Measurements from ENCODE around the gene HDAC4.

HDAC4 gene

GRCh38 chr2:239310401-239311061 lies 90.3 kb downstream of the HDAC4 start:
- DNase-seq (ENCODE audit: low read depth, low spot score) = no peak

GRCh38 chr2:239309398-239310245 lies 91.2 kb downstream of the HDAC4 start:
- no peak for DNase-seq (ENCODE audit: low read depth, low spot score)

GRCh38 chr2:239308661-239309397 lies 92.0 kb downstream of the HDAC4 start:
- peak; percentile 60 for DNase-seq (ENCODE audit: low read depth, low spot score)

- DNase-seq (ENCODE audit: low read depth, low spot score) = no peak
Measured at GRCh38 chr2:239307921-239308613, 92.8 kb downstream of the HDAC4 start.

- DNase-seq (ENCODE audit: low read depth, low spot score) = no peak
Measured at GRCh38 chr2:239307221-239307569, 93.6 kb downstream of the HDAC4 start.

- no peak for DNase-seq (ENCODE audit: low read depth, low spot score)
Measured at GRCh38 chr2:239306274-239307220, 94.3 kb downstream of the HDAC4 start.

- no peak for DNase-seq (ENCODE audit: low read depth, low spot score)
Measured at GRCh38 chr2:239305771-239306170, 95.0 kb downstream of the HDAC4 start.

- DNase-seq (ENCODE audit: low read depth, low spot score) = no peak
Measured at GRCh38 chr2:239305222-239305575, 95.6 kb downstream of the HDAC4 start.

- no peak for DNase-seq (ENCODE audit: low read depth, low spot score)
Measured at GRCh38 chr2:239304533-239305221, 96.1 kb downstream of the HDAC4 start.

- no peak for DNase-seq (ENCODE audit: low read depth, low spot score)
Measured at GRCh38 chr2:239303711-239304532, 96.9 kb downstream of the HDAC4 start.

- no peak for DNase-seq (ENCODE audit: low read depth, low spot score)
Measured at GRCh38 chr2:239302808-239303557, 97.8 kb downstream of the HDAC4 start.

GRCh38 chr2:239302083-239302807 lies 98.6 kb downstream of the HDAC4 start:
- DNase-seq (ENCODE audit: low read depth, low spot score) = no peak

GRCh38 chr2:239300871-239301735 lies 99.7 kb downstream of the HDAC4 start:
- DNase-seq (ENCODE audit: low read depth, low spot score) = no peak

- DNase-seq (ENCODE audit: low read depth, low spot score) = no peak
Measured at GRCh38 chr2:239300242-239300641, 100.6 kb downstream of the HDAC4 start.

- DNase-seq (ENCODE audit: low read depth, low spot score) = no peak
Measured at GRCh38 chr2:239299218-239299939, 101.4 kb downstream of the HDAC4 start.

GRCh38 chr2:239298116-239298804 lies 102.6 kb downstream of the HDAC4 start:
- no peak for DNase-seq (ENCODE audit: low read depth, low spot score)
